NT2/D1 (cell line): ENCODE measurements around the gene RBM22.

ENCODE experiments used
- YY1 ChIP-seq: IDR thresholded peaks from 2 replicates; pipeline ENCODE4 v1.6.1; 2011; ENCODE audit not compliant: insufficient read length, insufficient read depth
- ZNF274 ChIP-seq: IDR thresholded peaks from 2 replicates; pipeline ENCODE4 v1.6.1; 2011; ENCODE audit warnings: mild to moderate bottlenecking, low read depth, low read length

- no peak for TF ChIP-seq YY1
- no peak for TF ChIP-seq ZNF274
Observed at GRCh38 chr5:150644058-150644457, 56.8 kb downstream of the RBM22 start.
